Activated CD4-positive, alpha-beta T cell treated with anti-CD3 and anti-CD28 coated beads, Interleukin-2, Interleukin-6, amounts not matched to agents 100 ng/mL and 50 ng/mL, durations not matched to agents 16 hours and 8 hours (primary cell): ENCODE measurements around the gene PSMC1.
"Not testable (repeated sequence)": the region's sequence is repeated elsewhere in the genome, so short reads cannot be mapped to it uniquely, and the experiment has no call there.

ENCODE experiments used
- DNase-seq: peaks from one replicate; pipeline ENCODE4 v3.0.0-alpha.2; 2020

The PSMC1 gene

DNA sequence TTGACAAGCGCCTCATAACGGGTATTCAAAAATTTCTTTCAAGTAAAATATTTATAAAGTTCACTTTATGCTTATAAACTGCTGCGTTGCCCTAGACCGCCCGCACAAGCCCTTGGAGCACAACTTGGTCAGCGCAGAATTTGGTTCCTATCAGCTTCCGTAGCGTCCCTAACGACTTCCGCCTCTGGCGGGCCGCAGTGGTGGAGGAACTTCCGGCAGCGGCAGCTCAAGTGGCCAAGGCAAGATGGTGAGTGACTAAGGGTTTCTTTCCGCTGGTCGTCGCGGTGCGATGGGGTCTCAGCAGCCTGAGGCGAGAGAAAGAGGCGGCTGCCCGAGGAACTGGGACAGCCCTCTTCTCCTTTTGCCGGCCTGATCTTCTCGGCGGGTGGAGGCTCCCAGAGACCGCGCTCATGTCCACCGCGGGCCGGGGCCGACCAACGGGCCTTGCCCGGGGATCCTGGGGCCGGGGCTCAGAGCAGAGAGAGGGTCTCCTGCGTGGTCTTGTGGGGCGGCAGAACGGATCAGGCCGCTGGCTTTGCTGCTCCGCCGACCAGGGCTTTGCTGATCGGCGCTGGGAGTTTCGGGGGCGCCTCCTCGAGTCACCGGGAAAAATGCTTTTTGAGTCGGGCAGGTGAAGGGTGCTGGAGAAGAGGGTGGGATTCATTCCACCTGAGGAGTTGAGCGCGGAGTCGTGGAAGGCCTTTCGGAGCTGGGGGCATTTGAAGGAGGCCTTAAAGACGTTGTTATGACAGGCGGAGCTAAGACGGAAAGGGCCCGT, at the start of gene PSMC1:
Gene PSMC1, plus strand, starts transcription at position 200 of the 778 bp plus-strand sequence. Its CDS starts 45 bp downstream, at position 245.
- peak; percentile 94 for DNase-seq

DNA sequence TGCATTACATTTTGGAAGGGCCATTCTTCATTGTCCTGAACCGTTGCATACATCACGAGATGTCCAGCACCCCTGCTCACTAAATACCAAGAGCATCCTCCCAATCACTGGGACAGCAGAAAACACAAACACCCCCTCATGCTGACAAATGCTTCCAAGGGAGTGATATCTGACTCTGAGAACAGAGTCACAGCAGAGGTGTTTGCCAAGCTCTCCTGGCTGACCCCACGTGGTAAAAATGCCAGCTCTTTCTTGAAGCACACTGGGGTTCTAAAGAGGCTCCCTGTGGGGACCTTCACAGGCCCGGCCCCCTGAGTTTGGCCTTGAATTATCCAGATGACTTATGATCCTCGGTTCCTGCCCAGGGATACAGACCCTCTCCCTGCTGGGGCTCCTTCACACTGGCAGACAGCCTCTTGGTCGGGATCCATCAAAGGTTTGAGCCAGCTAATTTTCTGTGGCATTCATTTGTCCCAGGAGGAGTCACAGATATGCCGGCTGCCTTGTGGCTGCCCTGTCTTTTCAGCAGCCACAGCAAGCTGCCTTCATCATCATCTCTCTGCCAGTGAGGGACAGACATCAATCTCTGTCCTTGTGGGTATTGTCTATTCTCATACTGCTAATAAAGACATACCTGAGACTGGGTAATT, 43.1 kb upstream of the PSMC1 start:
- no peak for DNase-seq

DNA sequence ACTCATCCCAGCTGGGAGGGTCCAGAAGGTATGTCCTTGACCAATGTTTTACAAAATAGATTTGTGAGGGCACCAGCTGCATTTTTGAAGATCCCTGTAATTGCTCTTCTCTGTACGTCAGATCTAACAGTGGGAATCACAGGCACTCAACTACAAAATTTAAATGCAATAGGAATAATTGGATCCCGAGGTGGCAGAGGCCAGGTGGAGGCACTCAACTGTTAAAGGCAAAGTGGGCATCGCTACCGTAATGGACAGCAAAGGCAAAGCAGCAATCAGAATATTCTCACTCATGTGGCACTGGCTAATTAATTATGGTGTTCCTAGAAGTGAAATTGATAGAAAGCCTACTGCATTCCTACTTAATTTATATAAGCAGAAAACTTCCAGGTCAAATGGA, 27.9 kb upstream of the PSMC1 start:
- DNase-seq = no peak

DNA sequence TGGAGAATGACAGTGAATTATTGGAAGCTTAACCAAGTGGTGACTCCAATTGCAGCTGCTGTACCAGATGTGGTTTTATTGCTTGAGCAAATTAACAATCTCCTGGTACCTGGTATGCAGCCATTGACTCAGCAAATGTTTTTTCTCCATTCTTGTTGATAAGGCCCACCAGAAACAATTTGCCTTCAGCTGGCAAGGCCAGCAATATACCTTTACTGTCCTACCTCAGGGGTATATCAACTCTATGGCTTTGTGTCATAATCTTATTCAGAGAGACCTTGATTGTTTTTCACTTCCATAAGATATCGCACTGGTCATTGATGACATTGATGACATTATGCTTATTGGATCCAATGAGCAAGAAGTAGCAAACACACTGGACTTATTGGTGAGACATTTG, 26.4 kb upstream of the PSMC1 start:
- DNase-seq = not testable (repeated sequence)

- peak; percentile 74 for DNase-seq
Observed at GRCh38 chr14:90235179-90235976, 21.0 kb upstream of the PSMC1 start.

- DNase-seq = no peak
Observed at GRCh38 chr14:90239139-90239538, 17.2 kb upstream of the PSMC1 start.

DNA sequence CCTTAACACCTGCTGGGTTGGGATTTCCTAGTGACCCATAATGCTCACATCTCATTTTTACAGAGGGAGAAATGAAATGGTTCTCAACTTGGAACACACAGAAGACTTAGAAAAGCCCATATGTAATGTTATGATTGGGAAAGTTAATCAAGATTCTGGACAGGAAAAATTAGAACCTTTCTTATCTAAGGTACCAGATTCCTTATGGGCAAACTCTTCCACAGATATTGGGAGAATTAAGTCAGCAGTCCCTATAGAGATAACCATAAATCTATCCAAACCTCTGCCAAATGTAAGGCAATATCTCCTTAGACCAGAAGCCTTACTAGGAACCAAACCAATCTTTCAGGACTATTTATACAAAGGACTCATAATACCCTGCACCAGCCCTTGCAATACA, 13.9 kb upstream of the PSMC1 start:
- DNase-seq = no peak

GRCh38 chr14:90246936-90247335, 9.4 kb upstream of the PSMC1 start:
- no peak for DNase-seq

DNA sequence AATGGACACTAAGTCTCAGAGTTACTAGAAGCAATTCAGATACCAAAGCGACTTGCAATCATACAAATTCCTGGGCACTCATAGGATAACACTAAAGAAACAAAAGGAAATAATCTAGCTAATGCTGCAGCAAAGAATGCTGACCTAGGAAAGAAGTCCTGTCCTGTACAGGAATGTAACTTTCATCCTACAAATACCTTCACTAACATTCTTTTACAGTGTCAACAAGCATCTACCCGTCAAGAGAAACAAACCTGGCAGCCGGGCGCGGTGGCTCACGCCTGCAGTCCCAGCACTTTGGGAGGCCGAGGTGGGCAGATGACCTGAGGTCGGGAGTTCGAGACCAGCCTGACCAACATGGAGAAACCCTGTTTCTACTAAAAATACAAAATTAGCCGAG, 8.9 kb upstream of the PSMC1 start:
- DNase-seq = not testable (repeated sequence)

DNA sequence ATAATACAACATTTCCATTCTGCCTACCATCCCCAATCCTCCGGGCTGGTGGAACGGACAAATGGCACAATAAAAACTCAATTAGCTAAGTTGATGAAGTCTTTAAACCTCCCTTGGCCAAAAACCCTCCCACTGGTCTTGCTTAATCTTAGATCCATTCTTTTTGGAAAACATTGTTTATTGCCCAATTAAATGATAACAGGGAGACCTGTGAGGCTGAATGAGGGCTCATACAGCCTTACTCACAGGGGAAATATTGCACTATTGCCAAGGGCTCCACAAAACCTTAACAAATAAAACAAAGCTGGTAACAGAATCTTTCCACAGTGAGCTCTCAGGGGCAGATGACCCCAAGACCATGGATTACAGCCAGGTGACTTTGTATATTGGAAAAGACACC, 7.8 kb upstream of the PSMC1 start:
- no peak for DNase-seq

DNA sequence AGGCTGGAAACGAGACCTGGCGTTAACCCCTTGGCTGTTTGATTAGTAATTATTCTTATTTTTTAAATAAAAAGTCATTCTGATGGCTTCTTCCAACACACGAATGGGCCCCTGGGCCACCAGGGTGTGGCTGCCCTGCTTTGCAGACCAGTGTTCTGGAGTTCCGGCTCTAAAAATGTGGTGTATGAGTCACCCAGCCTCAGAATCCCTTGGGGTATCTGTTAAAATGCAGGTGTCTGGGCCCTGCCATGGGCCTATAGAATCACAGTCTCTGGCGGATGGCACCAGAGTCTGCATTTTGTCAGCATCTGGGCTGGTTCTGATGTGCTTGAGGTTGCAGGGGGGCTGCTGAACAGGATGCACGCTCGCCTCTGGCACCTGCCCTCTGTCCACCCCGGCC, 2.5 kb upstream of the PSMC1 start:
- no peak for DNase-seq

- DNase-seq = no peak
Observed at GRCh38 chr14:90255871-90256270, 482 bp upstream of the PSMC1 start.

DNA sequence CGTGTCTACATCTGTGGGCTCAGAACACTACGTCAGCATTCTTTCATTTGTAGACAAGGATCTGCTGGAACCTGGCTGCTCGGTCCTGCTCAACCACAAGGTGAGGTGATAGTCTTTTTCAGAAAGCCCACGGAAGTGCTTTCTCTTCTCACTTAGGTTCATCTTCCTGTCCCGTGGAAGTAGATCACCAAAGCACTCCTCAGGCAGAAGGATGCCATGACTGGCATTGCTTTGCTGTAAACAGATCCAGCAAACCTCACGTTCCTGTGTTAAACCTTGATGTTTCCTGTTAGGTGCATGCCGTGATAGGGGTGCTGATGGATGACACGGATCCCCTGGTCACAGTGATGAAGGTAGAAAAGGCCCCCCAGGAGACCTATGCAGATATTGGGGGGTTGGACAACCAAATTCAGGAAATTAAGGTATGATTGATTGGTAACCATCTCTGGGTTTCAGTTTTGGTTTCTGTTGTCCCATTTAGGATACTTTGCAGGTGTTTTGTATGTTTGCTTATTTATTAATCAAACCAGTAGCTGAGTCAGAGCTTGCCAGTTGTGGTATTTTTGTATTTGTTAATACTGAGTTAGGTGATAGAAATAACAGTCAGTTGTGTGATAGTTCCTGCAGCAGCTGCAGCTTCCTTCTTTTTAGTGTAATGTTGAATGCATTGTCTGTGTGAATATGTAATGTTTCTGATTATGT, 7.5 kb downstream of the PSMC1 start:
- DNase-seq = peak; percentile 35

DNA sequence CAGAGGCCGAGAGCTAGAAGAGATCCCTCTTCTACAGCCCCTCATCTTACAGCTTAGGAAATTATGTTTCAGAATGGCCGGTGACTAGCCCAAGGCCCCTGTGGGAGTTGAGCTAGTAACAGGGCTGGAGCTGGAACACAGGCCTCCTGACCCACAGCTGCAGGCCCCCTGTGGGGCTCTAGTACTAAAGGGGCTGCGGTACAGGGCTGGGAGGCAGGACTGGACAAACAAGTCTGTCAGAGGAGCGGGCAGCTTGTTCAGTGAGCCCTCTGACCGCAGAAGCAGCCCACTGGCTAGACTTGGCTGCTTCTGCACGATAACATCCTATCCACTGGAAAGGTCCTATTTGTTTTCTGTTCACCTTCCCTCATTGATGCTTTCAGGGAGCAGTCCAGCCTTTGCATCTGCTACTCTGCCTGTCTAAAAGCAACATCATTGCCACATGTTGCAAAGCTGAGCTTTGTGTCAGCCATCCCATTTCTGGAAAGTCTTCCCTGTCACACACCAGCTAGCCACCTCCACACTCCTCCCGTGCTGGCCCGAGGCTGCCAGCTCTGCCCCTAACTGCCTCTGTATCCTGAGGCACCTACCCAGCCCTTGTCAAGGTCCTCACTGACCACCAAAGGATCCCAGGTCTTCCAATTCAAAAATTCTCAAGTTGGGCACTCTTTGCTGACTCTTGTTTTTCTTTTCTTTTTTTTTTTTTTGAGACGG, 10.2 kb downstream of the PSMC1 start:
- DNase-seq = no peak

GRCh38 chr14:90268420-90268819, 12.1 kb downstream of the PSMC1 start:
- DNase-seq = no peak

- no peak for DNase-seq
Observed at GRCh38 chr14:90272523-90272922, 16.2 kb downstream of the PSMC1 start.

GRCh38 chr14:90273532-90273931, 17.2 kb downstream of the PSMC1 start:
- DNase-seq = no peak

DNA sequence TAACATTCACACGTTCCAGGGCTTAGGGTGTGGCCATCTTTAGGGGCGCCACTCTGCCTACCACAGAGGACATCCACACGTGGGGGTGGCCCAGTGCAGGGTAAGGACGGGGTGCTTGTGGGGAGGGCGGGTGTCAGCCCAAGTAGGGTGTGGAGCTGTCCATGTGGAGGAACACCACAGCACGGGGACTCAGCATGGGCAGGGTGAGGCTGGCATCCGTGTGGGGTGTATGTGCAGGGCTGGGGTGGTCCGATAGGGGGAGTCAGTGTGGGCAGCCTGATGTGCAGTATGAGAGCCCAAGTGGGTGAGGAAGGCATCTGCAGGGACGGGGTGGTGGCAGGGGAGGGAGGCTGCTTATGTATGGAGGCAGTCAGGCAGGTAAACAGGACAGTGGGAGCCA, 17.7 kb downstream of the PSMC1 start:
- DNase-seq = no peak

GRCh38 chr14:90274808-90275457, 18.6 kb downstream of the PSMC1 start:
- peak; percentile 30 for DNase-seq

DNA sequence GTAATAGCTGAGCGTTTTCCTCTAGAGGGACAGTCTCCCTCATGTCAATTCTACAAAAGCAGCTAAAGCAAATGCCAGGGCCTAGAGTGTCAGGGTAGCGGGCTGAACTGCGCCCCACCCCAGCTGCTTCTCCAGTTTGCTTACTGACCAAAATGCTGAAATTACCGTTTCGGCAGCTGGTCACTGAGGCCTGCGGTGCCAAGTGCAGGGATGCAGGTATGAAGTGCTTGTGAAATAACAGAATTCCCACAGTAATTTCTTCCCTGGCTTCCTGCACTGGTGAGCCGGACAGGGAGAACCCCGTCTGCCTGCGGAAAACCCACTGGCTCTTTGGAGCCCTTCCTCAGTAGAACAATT, 19.1 kb downstream of the PSMC1 start:
- no peak for DNase-seq

DNA sequence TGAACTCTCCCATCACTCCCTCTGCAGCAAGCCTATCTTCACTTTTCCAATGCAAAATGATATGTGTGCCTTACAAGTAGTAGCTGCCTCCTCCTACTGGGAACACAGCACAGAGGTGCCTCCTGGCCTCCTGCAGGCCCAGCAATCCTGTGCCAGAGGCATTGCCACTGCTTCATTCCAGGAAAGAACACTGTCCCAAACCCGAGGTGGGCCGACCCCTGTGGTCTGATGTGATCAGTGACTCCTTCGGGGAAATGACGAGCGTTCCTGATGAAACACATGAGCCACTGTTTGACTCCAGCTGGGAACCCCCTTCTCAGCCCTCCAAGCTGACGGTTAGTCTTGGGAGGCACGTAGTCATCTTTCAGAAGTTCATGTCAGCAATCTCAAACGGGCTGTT, 19.5 kb downstream of the PSMC1 start:
- DNase-seq = peak; percentile 27
